ENCODE data around the gene MRPL38. TPM values are rescaled to one million over a fixed set of nuclear protein-coding genes. Genes with fewer than 3 reads are reported as not detected.

MRPL38 gene
- total RNA-seq, 1 donor from 2014 or later: 76.3 TPM

GRCh38 chr17:75921596-75921995, 16.9 kb upstream of the MRPL38 start:
- intact Hi-C loops (cut with DNase I): no loop called here
- no peak for DNase-seq (ENCODE audit: low spot score)

GRCh38 chr17:75920045-75920560, 15.4 kb upstream of the MRPL38 start:
- no peak for DNase-seq (ENCODE audit: low spot score)
- intact Hi-C loops (cut with DNase I): no loop called here

GRCh38 chr17:75919611-75920010, 14.9 kb upstream of the MRPL38 start:
- intact Hi-C loops (cut with DNase I): no loop called here
- no peak for DNase-seq (ENCODE audit: low spot score)

- DNase-seq (ENCODE audit: low spot score): no peak
- intact Hi-C loops (cut with DNase I): no loop called here
Measured at GRCh38 chr17:75917917-75918445, 13.3 kb upstream of the MRPL38 start.

- DNase-seq (ENCODE audit: low spot score): no peak
- intact Hi-C loops (cut with DNase I): no loop called here
Measured at GRCh38 chr17:75917141-75917916, 12.6 kb upstream of the MRPL38 start.

- DNase-seq (ENCODE audit: low spot score): no peak
- intact Hi-C loops (cut with DNase I): no loop called here
Measured at GRCh38 chr17:75915268-75915667, 10.6 kb upstream of the MRPL38 start.

GRCh38 chr17:75914643-75915267, 10.1 kb upstream of the MRPL38 start:
- DNase-seq (ENCODE audit: low spot score): no peak
- intact Hi-C loops (cut with DNase I): no loop called here

GRCh38 chr17:75913537-75914210, 9.0 kb upstream of the MRPL38 start:
- intact Hi-C loops (cut with DNase I): no loop called here
- no peak for DNase-seq (ENCODE audit: low spot score)

GRCh38 chr17:75910699-75911098, 6.0 kb upstream of the MRPL38 start:
- no peak for DNase-seq (ENCODE audit: low spot score)
- intact Hi-C loops (cut with DNase I): no loop called here

- intact Hi-C loops (cut with DNase I): no loop called here
- no peak for DNase-seq (ENCODE audit: low spot score)
Measured at GRCh38 chr17:75909812-75910274, 5.2 kb upstream of the MRPL38 start.

GRCh38 chr17:75909051-75909811, 4.5 kb upstream of the MRPL38 start:
- no peak for DNase-seq (ENCODE audit: low spot score)

GRCh38 chr17:75908201-75908600, 3.5 kb upstream of the MRPL38 start:
- no peak for DNase-seq (ENCODE audit: low spot score)
- intact Hi-C loops (cut with DNase I): no loop called here

More at GRCh38 chr17:75909051-75909811, 4.5 kb upstream of the MRPL38 start:
- intact Hi-C loops (cut with DNase I): no loop called here

- DNase-seq (ENCODE audit: low spot score): no peak
- intact Hi-C loops (cut with DNase I): no loop called here
Measured at GRCh38 chr17:75906143-75906884, 1.6 kb upstream of the MRPL38 start.

- intact Hi-C loops (cut with DNase I): no loop called here
Measured at GRCh38 chr17:75902406-75902805, 2.3 kb downstream of the MRPL38 start.

GRCh38 chr17:75901727-75902126, 3.0 kb downstream of the MRPL38 start:
- no peak for DNase-seq (ENCODE audit: low spot score)
- intact Hi-C loops (cut with DNase I): no loop called here

More at GRCh38 chr17:75902406-75902805, 2.3 kb downstream of the MRPL38 start:
- no peak for DNase-seq (ENCODE audit: low spot score)

- intact Hi-C loops (cut with DNase I): no loop called here
- DNase-seq (ENCODE audit: low spot score): no peak
Measured at GRCh38 chr17:75900691-75901533, 3.8 kb downstream of the MRPL38 start.

- DNase-seq (ENCODE audit: low spot score): no peak
- intact Hi-C loops (cut with DNase I): no loop called here
Measured at GRCh38 chr17:75899767-75900468, 4.8 kb downstream of the MRPL38 start.

All from cardiac septum (tissue), 1 donor.